ENCODE results near the gene ESYT2.

GRCh38 chr7:158760936-158761335 lies 68.4 kb downstream of the ESYT2 start:
- TF ChIP-seq ZBTB20 (tag by site-specific recombination; IDR thresholded peaks at IDR 0.05) (no peak), PBX3 (CRISPR knock-in tag; IDR thresholded peaks at IDR 0.05) (no peak), ZNF24 (tag by site-specific recombination; IDR thresholded peaks at IDR 0.05) (no peak), ZNF302 (tag by site-specific recombination; IDR thresholded peaks at IDR 0.05; ENCODE audit: low read depth) (no peak), KLF16 (tag by site-specific recombination; IDR thresholded peaks at IDR 0.05) (no peak), ZNF768 (tag by site-specific recombination; IDR thresholded peaks at IDR 0.05) (no peak), ZNF629 (tag by site-specific recombination; IDR thresholded peaks at IDR 0.05) (no peak), REST (tag by site-specific recombination; IDR thresholded peaks at IDR 0.05) (no peak), ZNF138 (tag by site-specific recombination; IDR thresholded peaks at IDR 0.05; ENCODE audit: borderline replicate concordance) (no peak)
